ENCODE results near the gene TMEM74B.
"Not testable (repeated sequence)": the region's sequence is repeated elsewhere in the genome, so short reads cannot be mapped to it uniquely, and the experiment has no call there.

The TMEM74B gene

DNA sequence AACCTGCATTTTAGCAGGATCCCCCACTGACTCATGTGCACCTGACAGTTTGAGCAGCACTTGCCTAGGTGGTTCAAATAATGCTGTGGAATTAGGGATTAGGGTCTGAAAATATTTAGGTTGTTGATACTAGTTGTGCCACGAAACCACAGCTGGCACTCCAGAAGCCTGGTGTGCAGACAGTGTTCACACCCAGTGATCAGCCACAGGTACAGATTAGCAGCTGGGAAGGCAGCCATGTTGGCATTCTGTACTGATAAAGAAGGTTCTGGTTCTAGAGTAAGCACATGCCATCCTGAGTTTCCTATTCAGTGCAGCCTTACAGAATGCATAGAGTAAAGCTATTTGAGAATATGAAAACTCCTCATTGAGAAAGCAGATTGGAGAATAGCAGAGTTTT lies 30.1 kb downstream of the TMEM74B start:
- no peak for DNase-seq (ENCODE audit: low spot score)
- TF ChIP-seq CTCF (IDR thresholded peaks at IDR 0.05; ENCODE audit: extremely low read depth, missing control alignments): no peak

- no peak for TF ChIP-seq CTCF (IDR thresholded peaks at IDR 0.05; ENCODE audit: extremely low read depth, missing control alignments)
- no peak for DNase-seq (ENCODE audit: low spot score)
Measured at GRCh38 chr20:1154226-1154625, 30.6 kb downstream of the TMEM74B start.

DNA sequence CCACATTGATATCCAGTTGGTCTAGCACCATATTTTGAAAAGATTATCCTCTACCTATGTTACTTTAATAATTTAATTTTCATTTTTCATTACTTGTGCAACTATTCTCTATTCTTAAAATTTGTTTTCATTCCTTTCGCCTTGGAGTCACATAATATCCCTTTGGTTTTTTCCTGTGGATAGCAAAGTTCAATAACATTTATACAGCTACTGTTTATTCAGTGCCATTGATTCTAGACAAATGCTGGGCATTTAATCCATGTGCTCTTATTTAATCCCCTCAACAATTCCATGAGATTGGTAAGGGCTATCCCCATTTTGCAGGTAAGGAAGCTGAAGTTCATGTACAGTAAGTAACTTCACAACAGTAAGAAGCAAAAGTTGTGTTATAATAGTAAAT lies 33.8 kb downstream of the TMEM74B start:
- no peak for TF ChIP-seq CTCF (IDR thresholded peaks at IDR 0.05; ENCODE audit: extremely low read depth, missing control alignments)
- no peak for DNase-seq (ENCODE audit: low spot score)

DNA sequence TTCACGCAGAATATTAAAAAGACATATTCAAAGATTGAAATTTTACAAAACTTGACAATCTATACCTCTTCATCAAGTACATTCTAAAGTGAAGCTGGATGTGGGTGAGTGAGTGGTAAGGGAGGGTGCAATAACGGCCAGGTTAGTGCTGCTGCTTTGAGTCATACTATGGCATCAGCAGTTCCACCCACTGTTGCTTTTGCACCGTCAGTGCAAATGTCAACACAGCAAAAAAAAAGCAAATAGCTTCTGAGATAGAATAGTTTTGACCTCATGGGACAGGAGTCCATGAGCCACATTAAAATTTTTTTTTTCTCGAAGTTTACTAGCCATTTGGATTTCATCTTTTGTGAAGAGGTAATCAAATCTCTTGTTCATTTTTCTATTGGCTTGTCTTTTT lies 34.6 kb downstream of the TMEM74B start:
- DNase-seq (ENCODE audit: low spot score): no peak
- no peak for TF ChIP-seq CTCF (IDR thresholded peaks at IDR 0.05; ENCODE audit: extremely low read depth, missing control alignments)

- not testable (repeated sequence) for DNase-seq (ENCODE audit: low spot score)
Measured at GRCh38 chr20:1149812-1150211, 35.0 kb downstream of the TMEM74B start.

GRCh38 chr20:1146957-1147356 lies 37.8 kb downstream of the TMEM74B start:
- DNase-seq (ENCODE audit: low spot score): no peak
- no peak for TF ChIP-seq CTCF (IDR thresholded peaks at IDR 0.05; ENCODE audit: extremely low read depth, missing control alignments)

- no peak for DNase-seq (ENCODE audit: low spot score)
- no peak for TF ChIP-seq CTCF (IDR thresholded peaks at IDR 0.05; ENCODE audit: extremely low read depth, missing control alignments)
Measured at GRCh38 chr20:1144401-1145172, 40.2 kb downstream of the TMEM74B start.

DNA sequence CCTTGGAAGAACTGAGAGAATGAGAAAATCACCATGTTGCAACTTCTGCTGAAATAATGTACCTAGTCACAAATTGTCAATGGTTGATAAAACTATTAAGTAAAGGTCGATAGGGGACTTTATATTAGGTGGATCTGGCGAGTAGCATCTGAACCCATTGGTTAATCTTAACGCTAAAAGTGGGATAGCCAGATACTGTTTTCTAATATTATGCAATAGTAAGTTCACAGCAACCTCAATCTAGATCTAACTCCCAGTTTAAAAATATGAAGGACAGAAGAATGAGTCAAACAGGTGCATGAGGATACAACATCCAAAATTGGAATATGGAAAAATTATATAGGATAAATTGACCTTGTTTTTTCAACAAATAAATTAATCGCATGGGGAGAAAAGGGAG lies 47.5 kb downstream of the TMEM74B start:
- DNase-seq (ENCODE audit: low spot score): no peak
- TF ChIP-seq CTCF (IDR thresholded peaks at IDR 0.05; ENCODE audit: extremely low read depth, missing control alignments): no peak
